HEK293 (cell line): ENCODE results near the gene FKBP10.
A peak's percentile ranks its signal among the peaks of the same experiment; 100 is the strongest.

Source experiments
- CTCF ChIP-seq: fragments of 450-650 bp; formaldehyde crosslinking; IDR thresholded peaks from 2 replicates; pipeline ENCODE4 v1.5.1; 2016; ENCODE audit warnings: missing biosample characterization, missing genetic modification characterization
- FEZF1 ChIP-seq: fragments of 450-650 bp; formaldehyde crosslinking; IDR thresholded peaks from 2 replicates; pipeline ENCODE4 v1.5.1; 2016; ENCODE audit warnings: missing biosample characterization, missing genetic modification characterization
- GLI4 ChIP-seq: fragments of 450-650 bp; formaldehyde crosslinking; IDR thresholded peaks from 2 replicates; pipeline ENCODE4 v1.5.1; 2016; ENCODE audit warnings: missing biosample characterization, missing genetic modification characterization
- HOXA7 ChIP-seq: sonication (generic); formaldehyde crosslinking; IDR thresholded peaks from 2 replicates; pipeline ENCODE4 v1.8.1; 2022; ENCODE audit warnings: missing genetic modification reagents, borderline replicate concordance
- KLF8 ChIP-seq: fragments of 450-650 bp; formaldehyde crosslinking; IDR thresholded peaks from 2 replicates; pipeline ENCODE4 v1.5.1; 2016; ENCODE audit warnings: missing biosample characterization, missing genetic modification characterization
- PATZ1 ChIP-seq: fragments of 450-650 bp; formaldehyde crosslinking; IDR thresholded peaks from 2 replicates; pipeline ENCODE4 v1.5.1; 2016; ENCODE audit warnings: missing biosample characterization, missing genetic modification characterization
- PRDM10 ChIP-seq: fragments of 450-650 bp; formaldehyde crosslinking; IDR thresholded peaks from 2 replicates; pipeline ENCODE4 v1.5.1; 2016; ENCODE audit warnings: missing biosample characterization, missing genetic modification characterization
- PRDM6 ChIP-seq: fragments of 450-650 bp; formaldehyde crosslinking; IDR thresholded peaks from 2 replicates; pipeline ENCODE4 v1.5.1; 2017; ENCODE audit warnings: missing biosample characterization, missing genetic modification characterization
- SCRT1 ChIP-seq: fragments of 450-650 bp; formaldehyde crosslinking; IDR thresholded peaks from 2 replicates; pipeline ENCODE4 v1.5.1; 2016; ENCODE audit warnings: missing biosample characterization, missing genetic modification characterization, borderline replicate concordance
- TRIM28 ChIP-seq: IDR thresholded peaks from 2 replicates; pipeline ENCODE4 v1.6.1; 2011; ENCODE audit warnings: low read length, control low read depth, borderline replicate concordance
- WT1 ChIP-seq: fragments of 450-650 bp; formaldehyde crosslinking; IDR thresholded peaks from 2 replicates; pipeline ENCODE4 v1.5.1; 2016; ENCODE audit warnings: missing biosample characterization, missing genetic modification characterization
- YY2 ChIP-seq: fragments of 450-650 bp; formaldehyde crosslinking; IDR thresholded peaks from 2 replicates; pipeline ENCODE4 v1.5.1; 2016; ENCODE audit warnings: missing biosample characterization, missing genetic modification characterization
- ZBTB1 ChIP-seq: fragments of 450-650 bp; formaldehyde crosslinking; IDR thresholded peaks from 2 replicates; pipeline ENCODE4 v1.5.1; 2016; ENCODE audit warnings: missing biosample characterization, missing genetic modification characterization
- ZFP3 ChIP-seq: fragments of 450-650 bp; formaldehyde crosslinking; IDR thresholded peaks from 2 replicates; pipeline ENCODE4 v1.5.1; 2016; ENCODE audit warnings: low read depth, missing biosample characterization, missing genetic modification characterization
- ZNF112 ChIP-seq: fragments of 450-650 bp; formaldehyde crosslinking; IDR thresholded peaks from 2 replicates; pipeline ENCODE4 v1.5.0; 2017; ENCODE audit warnings: missing biosample characterization, missing genetic modification characterization
- ZNF169 ChIP-seq: fragments of 450-650 bp; formaldehyde crosslinking; IDR thresholded peaks from 2 replicates; pipeline ENCODE4 v1.5.1; 2016; ENCODE audit warnings: missing biosample characterization, missing genetic modification characterization
- ZNF184 ChIP-seq: fragments of 450-650 bp; IDR thresholded peaks from 2 replicates; pipeline ENCODE4 v1.5.1; 2018; ENCODE audit warnings: missing biosample characterization, mild to moderate bottlenecking, missing genetic modification characterization
- ZNF266 ChIP-seq: fragments of 450-650 bp; formaldehyde crosslinking; IDR thresholded peaks from 2 replicates; pipeline ENCODE4 v1.5.1; 2016; ENCODE audit warnings: missing biosample characterization, missing genetic modification characterization, low read depth
- ZNF37A ChIP-seq: fragments of 450-650 bp; IDR thresholded peaks from 2 replicates; pipeline ENCODE4 v1.5.1; 2018; ENCODE audit warnings: missing biosample characterization, missing genetic modification characterization
- ZNF391 ChIP-seq: fragments of 450-650 bp; formaldehyde crosslinking; IDR thresholded peaks from 2 replicates; pipeline ENCODE4 v1.5.1; 2016; ENCODE audit warnings: low read depth, missing biosample characterization, missing genetic modification characterization, borderline replicate concordance
- ZNF449 ChIP-seq: fragments of 450-650 bp; formaldehyde crosslinking; IDR thresholded peaks from 2 replicates; pipeline ENCODE4 v1.5.1; 2017; ENCODE audit warnings: missing biosample characterization, mild to moderate bottlenecking, missing genetic modification characterization, moderate library complexity
- ZNF544 ChIP-seq: fragments of 450-650 bp; formaldehyde crosslinking; IDR thresholded peaks from 2 replicates; pipeline ENCODE4 v1.5.0; 2017; ENCODE audit warnings: missing biosample characterization, missing genetic modification characterization
- ZNF600 ChIP-seq: fragments of 450-650 bp; formaldehyde crosslinking; IDR thresholded peaks from 2 replicates; pipeline ENCODE4 v1.5.1; 2016; ENCODE audit warnings: missing biosample characterization, missing genetic modification characterization
- ZNF629 ChIP-seq: fragments of 450-650 bp; formaldehyde crosslinking; IDR thresholded peaks from 2 replicates; pipeline ENCODE4 v1.5.1; 2017; ENCODE audit warnings: missing biosample characterization, missing genetic modification characterization
- ZNF776 ChIP-seq: fragments of 450-650 bp; formaldehyde crosslinking; IDR thresholded peaks from 2 replicates; pipeline ENCODE4 v1.5.0; 2017; ENCODE audit warnings: missing biosample characterization, missing genetic modification characterization, borderline replicate concordance
- TF ChIP-seq, protein P1 (sequence below): fragments of 450-650 bp; formaldehyde crosslinking; IDR thresholded peaks from 2 replicates; pipeline ENCODE4 v1.5.1; 2016; ENCODE audit warnings: missing biosample characterization, missing genetic modification characterization, low read depth

FKBP10 gene

GRCh38 chr17:41848788-41849187, 36.0 kb downstream of the FKBP10 start (continued):
- TF ChIP-seq PRDM6: peak; percentile 79
- no peak for TF ChIP-seq ZNF776 (tag by site-specific recombination)
- 0 out of 2 replicates have a peak, but pooled peaks have one; percentile 18 for TF ChIP-seq SCRT1 (tag by site-specific recombination)
- TF ChIP-seq ZNF37A (tag by site-specific recombination): no peak
- TF ChIP-seq ZNF391 (tag by site-specific recombination): no peak
- no peak for TF ChIP-seq YY2
- no peak for TF ChIP-seq ZNF112 (tag by site-specific recombination)
- peak; percentile 44; the same call in 1 of the 2 replicates for TF ChIP-seq KLF8 (tag by site-specific recombination)
- TF ChIP-seq GLI4 (tag by site-specific recombination): no peak
- TF ChIP-seq CTCF: no peak
- peak; percentile 69 for TF ChIP-seq ZNF629 (tag by site-specific recombination)
- TF ChIP-seq PATZ1 (tag by site-specific recombination): no peak
- peak; percentile 25; the same call in 1 of the 2 replicates for TF ChIP-seq ZNF184 (tag by site-specific recombination)
- TF ChIP-seq WT1 (tag by site-specific recombination): no peak
- no peak for TF ChIP-seq ZNF266 (tag by site-specific recombination)
- no peak for TF ChIP-seq ZNF169
- TF ChIP-seq HOXA7: no peak
- no peak for TF ChIP-seq ZNF544
- TF ChIP-seq PRDM10 (tag by site-specific recombination): peak; percentile 69
- peak; percentile 87 for TF ChIP-seq ZNF449 (tag by site-specific recombination)
- no peak for TF ChIP-seq ZFP3 (tag by site-specific recombination)
- TF ChIP-seq FEZF1 (tag by site-specific recombination): peak; percentile 68
- TF ChIP-seq ZBTB1: 0 out of 2 replicates have a peak, but pooled peaks have one; percentile 48
- peak; percentile 42; the same call in 1 of the 2 replicates for TF ChIP-seq ZNF600
- 0 out of 2 replicates have a peak, but pooled peaks have one; percentile 9 for TF ChIP-seq TRIM28
- TF ChIP-seq, protein P1, sequence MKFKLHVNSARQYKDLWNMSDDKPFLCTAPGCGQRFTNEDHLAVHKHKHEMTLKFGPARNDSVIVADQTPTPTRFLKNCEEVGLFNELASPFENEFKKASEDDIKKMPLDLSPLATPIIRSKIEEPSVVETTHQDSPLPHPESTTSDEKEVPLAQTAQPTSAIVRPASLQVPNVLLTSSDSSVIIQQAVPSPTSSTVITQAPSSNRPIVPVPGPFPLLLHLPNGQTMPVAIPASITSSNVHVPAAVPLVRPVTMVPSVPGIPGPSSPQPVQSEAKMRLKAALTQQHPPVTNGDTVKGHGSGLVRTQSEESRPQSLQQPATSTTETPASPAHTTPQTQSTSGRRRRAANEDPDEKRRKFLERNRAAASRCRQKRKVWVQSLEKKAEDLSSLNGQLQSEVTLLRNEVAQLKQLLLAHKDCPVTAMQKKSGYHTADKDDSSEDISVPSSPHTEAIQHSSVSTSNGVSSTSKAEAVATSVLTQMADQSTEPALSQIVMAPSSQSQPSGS (tag by site-specific recombination): peak; percentile 61
